NCI-H1105 treated with DMSO at 0.1 percent for 48 hours (cell line): ENCODE measurements around the gene CRYBB1.

Experiments used
- DNase-seq: peaks from one replicate; lab custom pipeline; 2025; lab: John Stamatoyannopoulos, UW

The CRYBB1 gene

GRCh38 chr22:26606611-26607010 lies 11.2 kb downstream of the CRYBB1 start:
- DNase-seq = no peak

- DNase-seq = no peak
Observed at GRCh38 chr22:26604368-26604767, 13.5 kb downstream of the CRYBB1 start.

GRCh38 chr22:26602127-26602526 lies 15.7 kb downstream of the CRYBB1 start:
- no peak for DNase-seq

GRCh38 chr22:26601726-26602125 lies 16.1 kb downstream of the CRYBB1 start:
- no peak for DNase-seq

- DNase-seq = no peak
Observed at GRCh38 chr22:26599505-26599904, 18.3 kb downstream of the CRYBB1 start.

GRCh38 chr22:26597480-26597879 lies 20.3 kb downstream of the CRYBB1 start:
- no peak for DNase-seq

GRCh38 chr22:26597026-26597425 lies 20.8 kb downstream of the CRYBB1 start:
- DNase-seq = no peak

- no peak for DNase-seq
Observed at GRCh38 chr22:26593763-26594162, 24.1 kb downstream of the CRYBB1 start.

GRCh38 chr22:26592421-26592891 lies 25.4 kb downstream of the CRYBB1 start:
- no peak for DNase-seq

GRCh38 chr22:26589845-26590736 lies 27.7 kb downstream of the CRYBB1 start, which contains the start of gene TPST2:
TPST2 (minus strand) TSS chr22:26590132; CDS start chr22:26541630, 48,502 bp downstream.
- DNase-seq = peak; percentile 60

- DNase-seq = no peak
Observed at GRCh38 chr22:26589367-26589844, 28.4 kb downstream of the CRYBB1 start.

- no peak for DNase-seq
Observed at GRCh38 chr22:26588729-26589366, 29.0 kb downstream of the CRYBB1 start.

- no peak for DNase-seq
Observed at GRCh38 chr22:26587991-26588613, 29.7 kb downstream of the CRYBB1 start.

- no peak for DNase-seq
Observed at GRCh38 chr22:26586556-26587325, 31.1 kb downstream of the CRYBB1 start.

- no peak for DNase-seq
Observed at GRCh38 chr22:26585104-26585790, 32.6 kb downstream of the CRYBB1 start.

- DNase-seq = no peak
Observed at GRCh38 chr22:26584010-26584409, 33.8 kb downstream of the CRYBB1 start.

- DNase-seq = no peak
Observed at GRCh38 chr22:26581633-26582168, 36.1 kb downstream of the CRYBB1 start.

GRCh38 chr22:26581026-26581425 lies 36.8 kb downstream of the CRYBB1 start:
- no peak for DNase-seq

- DNase-seq = no peak
Observed at GRCh38 chr22:26580240-26580962, 37.4 kb downstream of the CRYBB1 start.

GRCh38 chr22:26579331-26579886 lies 38.4 kb downstream of the CRYBB1 start:
- no peak for DNase-seq
